22Rv1 (cell line): ENCODE results near the gene CYB5B.

Experiments used
- CTCF ChIP-seq: fragments of 450-650 bp; IDR thresholded peaks from 2 replicates; pipeline ENCODE4 v1.5.1; 2017; ENCODE audit warnings: mild to moderate bottlenecking
- ZFX ChIP-seq: fragments of 450-650 bp; IDR thresholded peaks from 2 replicates; pipeline ENCODE4 v1.6.1; 2017; ENCODE audit warnings: antibody characterized with exemption, borderline replicate concordance

- TF ChIP-seq CTCF (peak; percentile 69), ZFX (no peak)
Measured at GRCh38 chr16:69397821-69398521, 26.4 kb upstream of the CYB5B start.
